Hepatocyte (in vitro differentiated cells): ENCODE results near the gene TMEM170B.

Experiments used
- CTCF ChIP-seq: fragments of 200-600 bp; sonication (generic); IDR thresholded peaks from 2 replicates; pipeline ENCODE4 v1.5.1; 2016; ENCODE audit warnings: antibody characterized with exemption, mild to moderate bottlenecking; ENCODE audit not compliant: poor library complexity
- EZH2phosphoT487 ChIP-seq: fragments of 200-600 bp; sonication (generic); IDR thresholded peaks from one replicate; pipeline ENCODE4 v1.6.1; 2018; ENCODE audit warnings: antibody characterized with exemption, mild to moderate bottlenecking, low read depth, moderate library complexity; ENCODE audit not compliant: unreplicated experiment, severe bottlenecking

GRCh38 chr6:11631008-11631407 lies 93.5 kb downstream of the TMEM170B start:
- TF ChIP-seq CTCF, result no peak
- no peak for TF ChIP-seq EZH2phosphoT487
